K562 (cell line): ENCODE results near the gene ZNF48. TPM values are rescaled to one million over a fixed set of nuclear protein-coding genes. Genes with fewer than 3 reads are reported as not detected.

Source experiments
- CHD1 ChIP-seq: fragments of 200-600 bp; sonication (generic); IDR thresholded peaks from one replicate; pipeline ENCODE4 v1.6.1; 2012; ENCODE audit warnings: mild to moderate bottlenecking, moderate library complexity, low read length, inconsistent platforms
- DNMT1 ChIP-seq: fragments of 450-650 bp; IDR thresholded peaks from 2 replicates; pipeline ENCODE4 v1.6.1; 2016; ENCODE audit warnings: antibody characterized with exemption, mild to moderate bottlenecking
- FOXA3 ChIP-seq, 2 experiments: fragments of 450-650 bp in 1 of 2; sonication (generic) in 1 of 2; formaldehyde crosslinking; IDR thresholded peaks in 1 of 2; conservative IDR thresholded peaks in 1 of 2; 2 replicates each; pipeline versions ENCODE4 v1.4.0 to v1.8.0; 2020 to 2022; ENCODE audit warnings: mild to moderate bottlenecking in 2 of 2, missing genetic modification reagents in 1 of 2
- GATA2 ChIP-seq: sonication (generic); formaldehyde crosslinking; IDR thresholded peaks from 2 replicates; pipeline ENCODE4 v1.4.0; 2020; ENCODE audit warnings: mild to moderate bottlenecking, missing genetic modification reagents
- GTF2A2 ChIP-seq: IDR thresholded peaks from 2 replicates; pipeline ENCODE4 v1.6.1; 2016; ENCODE audit warnings: mild to moderate bottlenecking, missing genetic modification characterization, missing compliant biosample characterization
- ID3 ChIP-seq, 2 experiments: fragments of 250-450 bp in 1 of 2; fragments of 450-650 bp in 1 of 2; sonication (Bioruptor Pico) in 1 of 2; IDR thresholded peaks; 2 replicates each; pipeline versions ENCODE4 v1.6.1 to v1.8.0; 2016 to 2021; ENCODE audit warnings: mild to moderate bottlenecking in 2 of 2, moderate library complexity in 2 of 2, missing compliant biosample characterization in 1 of 2, missing genetic modification characterization in 1 of 2
- L3MBTL2 ChIP-seq: fragments of 450-650 bp; IDR thresholded peaks from 2 replicates; pipeline ENCODE4 v1.6.1; 2016; ENCODE audit warnings: mild to moderate bottlenecking, moderate library complexity
- MAFG ChIP-seq: fragments of 450-650 bp; conservative IDR thresholded peaks from 2 replicates; pipeline ENCODE4 v1.6.1; 2016; ENCODE audit warnings: missing genetic modification characterization, missing compliant biosample characterization
- NRF1 ChIP-seq, 2 experiments: fragments of 450-650 bp; IDR thresholded peaks in 1 of 2; conservative IDR thresholded peaks in 1 of 2; 2 replicates each; pipeline ENCODE4 v1.6.1; 2014; ENCODE audit warnings: mild to moderate bottlenecking in 2 of 2
- RBFOX2 ChIP-seq: fragments of 200-400 bp; formaldehyde crosslinking; IDR thresholded peaks from 2 replicates; pipeline ENCODE4 v1.6.1; 2017; ENCODE audit warnings: low read depth, mild to moderate bottlenecking, low read length, moderate library complexity
- SAP30 ChIP-seq: fragments of 200-600 bp; sonication (generic); IDR thresholded peaks from 2 replicates; pipeline ENCODE4 v1.6.1; 2012; ENCODE audit warnings: borderline replicate concordance, low read depth, mild to moderate bottlenecking, moderate library complexity, low read length, control low read depth, inconsistent platforms; ENCODE audit not compliant: insufficient read depth, poor library complexity, severe bottlenecking
- SIN3A ChIP-seq, 2 experiments: fragments of 150-350 bp in 1 of 2; IDR thresholded peaks; 2 replicates each; pipeline ENCODE4 v1.6.1; 2011 to 2016; ENCODE audit warnings: borderline replicate concordance in 2 of 2, low read depth in 2 of 2, low read length in 2 of 2, mild to moderate bottlenecking in 2 of 2, moderate library complexity in 2 of 2; ENCODE audit not compliant: control insufficient read depth in 1 of 2
- ZNF143 ChIP-seq: sonication (generic); formaldehyde crosslinking; IDR thresholded peaks from 2 replicates; pipeline ENCODE4 v1.9.0; 2022; ENCODE audit warnings: mild to moderate bottlenecking, missing genetic modification reagents
- ZNF217 ChIP-seq: sonication (generic); formaldehyde crosslinking; IDR thresholded peaks from 2 replicates; pipeline ENCODE4 v1.8.0; 2022; ENCODE audit warnings: mild to moderate bottlenecking, missing genetic modification reagents
- ZNF766 ChIP-seq: fragments of 200-800 bp; sonication (Bioruptor generic); conservative IDR thresholded peaks from 2 replicates; pipeline ENCODE4 v1.6.1; 2016; ENCODE audit warnings: missing genetic modification characterization, missing compliant biosample characterization
- polyA plus RNA-seq, 8 experiments: library from polyadenylated mRNA; depleted of rRNA in 4 of 8; stranded (reverse) in 5 of 8; unstranded in 3 of 8; fragments of >200 nt; fragmentation: Nextera tagmentation in 2 of 8; fragmentation: Illumina TruSeq in 1 of 8; extraction: Ambion mirVana in 2 of 8; extraction: Trizol in 1 of 8; gene quantifications; 2 replicates each; pipeline versions ENCODE4 v1.2.1 to v1.2.3, GENCODE V29; 2011 to 2014; ENCODE audit warnings: inconsistent platforms in 1 of 8, missing spikeins in 1 of 8
- total RNA-seq, 7 experiments: library from RNA; depleted of rRNA in 6 of 7; stranded (reverse); fragments of >200 nt in 6 of 7; fragmentation: Illumina TruSeq in 2 of 7; extraction: Trizol in 2 of 7; gene quantifications; 2 replicates each; pipeline versions ENCODE4 v1.2.1 to v1.2.3, GENCODE V29; 2011 to 2021; ENCODE audit warnings: low replicate concordance in 1 of 7
- TF ChIP-seq, protein P1 (sequence below): IDR thresholded peaks from 2 replicates; pipeline ENCODE4 v1.6.1; 2014; ENCODE audit warnings: antibody characterized with exemption
- TF ChIP-seq, protein P2 (sequence below), 2 experiments: fragments of 450-650 bp; conservative IDR thresholded peaks; 2 replicates each; pipeline ENCODE4 v1.6.1; 2017; ENCODE audit warnings: mild to moderate bottlenecking in 2 of 2, moderate library complexity in 2 of 2

The ZNF48 gene
- total and polyA plus RNA-seq, 9 of the 15 experiments (the other 6 are each of a cell fraction or from before 2014, with no cell fraction given), result 0.38 to 11.6 (median 4.7) TPM

DNA sequence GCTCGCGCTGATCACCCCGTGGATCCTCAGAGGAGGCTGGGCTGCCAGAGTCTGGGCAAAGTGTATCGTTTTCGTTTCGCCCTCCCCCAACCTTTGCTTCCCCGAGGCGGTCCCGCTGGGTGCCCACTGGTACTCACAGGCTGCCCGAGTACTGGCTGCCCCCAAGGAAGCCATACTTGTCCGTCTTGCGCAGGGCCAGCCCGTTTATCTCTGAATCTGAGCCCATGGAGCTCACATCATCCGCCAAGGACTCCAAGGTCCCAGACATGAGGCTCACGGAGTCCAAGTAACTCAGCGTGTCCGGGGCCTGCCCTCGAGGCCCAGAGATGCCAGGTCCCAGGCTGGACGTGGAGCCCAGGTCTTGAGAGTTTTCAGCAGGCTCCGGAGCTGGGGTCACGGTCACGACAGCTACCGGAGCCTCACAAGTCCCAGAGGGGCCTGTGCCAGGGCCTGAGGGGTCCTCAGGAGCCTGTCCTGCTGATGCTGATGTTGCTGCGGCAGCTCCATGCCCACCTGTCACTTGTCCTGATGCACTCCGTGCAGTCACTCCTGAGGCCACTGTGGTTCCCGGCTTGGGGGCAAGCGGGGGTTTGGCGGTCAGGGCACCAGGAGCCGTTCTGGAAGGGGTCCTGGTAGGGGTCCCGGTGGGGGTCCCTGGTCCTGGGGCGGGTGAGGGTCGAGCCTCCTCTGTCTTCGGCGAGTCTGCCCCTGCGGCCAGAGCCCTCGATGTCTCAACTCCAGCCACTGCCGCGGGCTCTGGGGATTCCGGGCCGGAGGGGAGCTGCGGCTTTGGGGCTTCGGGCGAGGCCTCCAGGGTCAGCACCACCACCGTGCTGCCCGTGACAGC lies 25.9 kb upstream of the ZNF48 start (continued):
- TF ChIP-seq SIN3A (IDR thresholded peaks at IDR 0.05; ENCODE audit: borderline replicate concordance in 2 of 2, control insufficient read depth in 1 of 2, low read depth in 2 of 2, low read length in 2 of 2) (0 out of 4 replicates have a peak, but pooled peaks of 1 of the 2 experiments have one; percentile 22), GATA2 (CRISPR knock-in tag) (0 out of 2 replicates have a peak, but pooled peaks have one; percentile 24), NRF1 (conservative IDR thresholded peaks at IDR 0.05 in 1 of 2, IDR thresholded peaks at IDR 0.05 in 1 of 2) (peak; percentile 73 to 79), SAP30 (peak; percentile 74), ZNF217 (CRISPR knock-in tag) (no peak), ID3 (CRISPR knock-in tag; IDR thresholded peaks at IDR 0.05) (no peak), ID3 (tag; IDR thresholded peaks at IDR 0.05) (no peak), GTF2A2 (tag) (no peak), ZNF766 (CRISPR knock-in tag) (no peak), ZNF143 (CRISPR knock-in tag) (no peak), RBFOX2 (peak; percentile 57), DNMT1 (no peak), CHD1 (peak; percentile 68), FOXA3 (CRISPR knock-in tag; conservative IDR thresholded peaks at IDR 0.05 in 1 of 2, IDR thresholded peaks at IDR 0.05 in 1 of 2) (no peak), L3MBTL2 (0 out of 2 replicates have a peak, but pooled peaks have one; percentile 33), MAFG (tag) (no peak)
- TF ChIP-seq, protein P1, sequence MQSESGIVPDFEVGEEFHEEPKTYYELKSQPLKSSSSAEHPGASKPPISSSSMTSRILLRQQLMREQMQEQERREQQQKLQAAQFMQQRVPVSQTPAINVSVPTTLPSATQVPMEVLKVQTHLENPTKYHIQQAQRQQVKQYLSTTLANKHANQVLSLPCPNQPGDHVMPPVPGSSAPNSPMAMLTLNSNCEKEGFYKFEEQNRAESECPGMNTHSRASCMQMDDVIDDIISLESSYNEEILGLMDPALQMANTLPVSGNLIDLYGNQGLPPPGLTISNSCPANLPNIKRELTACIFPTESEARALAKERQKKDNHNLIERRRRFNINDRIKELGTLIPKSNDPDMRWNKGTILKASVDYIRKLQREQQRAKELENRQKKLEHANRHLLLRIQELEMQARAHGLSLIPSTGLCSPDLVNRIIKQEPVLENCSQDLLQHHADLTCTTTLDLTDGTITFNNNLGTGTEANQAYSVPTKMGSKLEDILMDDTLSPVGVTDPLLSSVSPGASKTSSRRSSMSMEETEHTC, result no peak
- TF ChIP-seq, protein P2, sequence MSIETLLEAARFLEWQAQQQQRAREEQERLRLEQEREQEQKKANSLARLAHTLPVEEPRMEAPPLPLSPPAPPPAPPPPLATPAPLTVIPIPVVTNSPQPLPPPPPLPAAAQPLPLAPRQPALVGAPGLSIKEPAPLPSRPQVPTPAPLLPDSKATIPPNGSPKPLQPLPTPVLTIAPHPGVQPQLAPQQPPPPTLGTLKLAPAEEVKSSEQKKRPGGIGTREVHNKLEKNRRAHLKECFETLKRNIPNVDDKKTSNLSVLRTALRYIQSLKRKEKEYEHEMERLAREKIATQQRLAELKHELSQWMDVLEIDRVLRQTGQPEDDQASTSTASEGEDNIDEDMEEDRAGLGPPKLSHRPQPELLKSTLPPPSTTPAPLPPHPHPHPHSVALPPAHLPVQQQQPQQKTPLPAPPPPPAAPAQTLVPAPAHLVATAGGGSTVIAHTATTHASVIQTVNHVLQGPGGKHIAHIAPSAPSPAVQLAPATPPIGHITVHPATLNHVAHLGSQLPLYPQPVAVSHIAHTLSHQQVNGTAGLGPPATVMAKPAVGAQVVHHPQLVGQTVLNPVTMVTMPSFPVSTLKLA (conservative IDR thresholded peaks at IDR 0.05), result peak in 1 of 2 experiments; percentile 22; a peak in 1 of 4 replicates
